ENCODE data around the gene ADAM22. TPM values are rescaled to one million over a fixed set of nuclear protein-coding genes. Genes with fewer than 3 reads are reported as not detected.
A peak's percentile ranks its signal among the peaks of the same experiment; 100 is the strongest.

ADAM22 gene
- total RNA-seq, 1 donor = 1.3 TPM

DNA sequence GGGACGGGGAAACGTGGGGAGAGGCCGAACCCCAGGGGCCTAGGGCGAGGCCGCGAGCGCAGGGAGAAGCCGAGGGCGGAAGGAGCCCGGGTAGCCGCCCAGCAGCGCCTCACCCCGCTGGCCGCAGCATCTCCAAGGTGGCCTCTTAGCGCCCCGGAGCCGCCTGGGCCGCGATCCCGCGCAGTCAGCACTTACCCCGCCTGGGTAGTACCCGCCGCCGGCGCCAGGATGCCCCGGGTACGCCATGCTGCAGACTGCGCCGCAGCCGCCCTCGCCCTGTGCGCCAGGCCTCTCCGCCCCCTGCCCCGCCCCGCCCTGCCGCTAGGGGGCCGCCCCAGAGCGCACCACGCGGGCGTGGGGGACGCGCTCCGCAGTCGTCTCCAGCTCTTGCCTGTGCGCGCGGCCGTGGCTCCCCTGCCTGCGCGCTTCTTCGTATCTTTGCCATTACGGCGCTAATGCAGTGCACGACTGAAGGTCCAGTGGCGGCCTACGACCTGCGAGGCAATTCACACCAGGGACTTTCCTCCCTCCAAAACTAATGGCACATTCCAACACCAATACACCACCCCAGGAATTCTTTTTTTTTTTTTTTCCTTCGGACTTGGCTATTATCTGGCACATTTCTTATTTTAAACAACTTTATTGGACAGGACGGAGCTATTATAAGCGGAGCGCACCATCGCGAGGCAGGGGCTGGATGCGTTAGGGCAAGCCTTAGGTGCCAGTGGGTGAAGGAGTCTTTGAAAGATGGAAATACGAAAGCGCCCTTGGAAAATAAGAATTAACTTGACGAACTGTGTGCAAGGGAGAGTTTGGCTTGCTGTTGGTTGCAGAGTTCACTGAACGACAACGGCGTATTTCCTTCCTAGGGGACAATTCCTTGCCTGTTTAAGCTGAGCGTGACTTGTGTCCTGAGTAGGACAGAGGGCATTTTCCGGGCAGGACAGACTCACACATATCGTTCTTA is 286.0 kb downstream of the ADAM22 start, which contains the start of gene SRI:
Gene SRI (minus strand): TSS at position 258 of the 967 bp plus-strand sequence. CDS start 12 bp downstream, at position 246.
- peak; percentile 88 for DNase-seq (ENCODE audit: low read depth)
- H3K4me3 ChIP-seq (ENCODE audit: low read depth, low read length) = peak within 1 kb of the TSS; percentile 92
- TF ChIP-seq, protein P1, sequence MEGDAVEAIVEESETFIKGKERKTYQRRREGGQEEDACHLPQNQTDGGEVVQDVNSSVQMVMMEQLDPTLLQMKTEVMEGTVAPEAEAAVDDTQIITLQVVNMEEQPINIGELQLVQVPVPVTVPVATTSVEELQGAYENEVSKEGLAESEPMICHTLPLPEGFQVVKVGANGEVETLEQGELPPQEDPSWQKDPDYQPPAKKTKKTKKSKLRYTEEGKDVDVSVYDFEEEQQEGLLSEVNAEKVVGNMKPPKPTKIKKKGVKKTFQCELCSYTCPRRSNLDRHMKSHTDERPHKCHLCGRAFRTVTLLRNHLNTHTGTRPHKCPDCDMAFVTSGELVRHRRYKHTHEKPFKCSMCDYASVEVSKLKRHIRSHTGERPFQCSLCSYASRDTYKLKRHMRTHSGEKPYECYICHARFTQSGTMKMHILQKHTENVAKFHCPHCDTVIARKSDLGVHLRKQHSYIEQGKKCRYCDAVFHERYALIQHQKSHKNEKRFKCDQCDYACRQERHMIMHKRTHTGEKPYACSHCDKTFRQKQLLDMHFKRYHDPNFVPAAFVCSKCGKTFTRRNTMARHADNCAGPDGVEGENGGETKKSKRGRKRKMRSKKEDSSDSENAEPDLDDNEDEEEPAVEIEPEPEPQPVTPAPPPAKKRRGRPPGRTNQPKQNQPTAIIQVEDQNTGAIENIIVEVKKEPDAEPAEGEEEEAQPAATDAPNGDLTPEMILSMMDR (IDR thresholded peaks at IDR 0.05; ENCODE audit: insufficient read depth, low read length) = peak; percentile 60

DNA sequence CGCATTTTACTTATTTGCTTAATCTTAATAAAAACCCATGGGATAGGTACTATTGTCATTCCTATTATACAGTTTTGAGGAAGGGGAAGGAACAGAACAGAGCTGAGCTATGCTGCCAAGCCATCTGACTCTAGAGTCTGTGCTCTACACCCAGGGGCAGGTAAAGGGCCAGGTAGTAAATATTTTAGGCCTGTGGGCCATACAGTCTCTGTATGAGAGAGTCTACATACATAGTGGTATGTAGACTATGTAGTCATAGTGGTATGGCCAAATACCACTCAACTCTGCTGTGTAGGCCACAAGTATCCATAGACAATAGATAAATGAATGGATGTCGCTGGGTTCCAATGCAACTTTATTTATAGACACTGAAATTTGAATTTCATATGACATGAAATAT is 289.2 kb downstream of the ADAM22 start:
- no peak for DNase-seq (ENCODE audit: low read depth)
- no peak overlapping the region for H3K4me3 ChIP-seq (ENCODE audit: low read depth, low read length)
- TF ChIP-seq, protein P1 (IDR thresholded peaks at IDR 0.05; ENCODE audit: insufficient read depth, low read length) = no peak

DNA sequence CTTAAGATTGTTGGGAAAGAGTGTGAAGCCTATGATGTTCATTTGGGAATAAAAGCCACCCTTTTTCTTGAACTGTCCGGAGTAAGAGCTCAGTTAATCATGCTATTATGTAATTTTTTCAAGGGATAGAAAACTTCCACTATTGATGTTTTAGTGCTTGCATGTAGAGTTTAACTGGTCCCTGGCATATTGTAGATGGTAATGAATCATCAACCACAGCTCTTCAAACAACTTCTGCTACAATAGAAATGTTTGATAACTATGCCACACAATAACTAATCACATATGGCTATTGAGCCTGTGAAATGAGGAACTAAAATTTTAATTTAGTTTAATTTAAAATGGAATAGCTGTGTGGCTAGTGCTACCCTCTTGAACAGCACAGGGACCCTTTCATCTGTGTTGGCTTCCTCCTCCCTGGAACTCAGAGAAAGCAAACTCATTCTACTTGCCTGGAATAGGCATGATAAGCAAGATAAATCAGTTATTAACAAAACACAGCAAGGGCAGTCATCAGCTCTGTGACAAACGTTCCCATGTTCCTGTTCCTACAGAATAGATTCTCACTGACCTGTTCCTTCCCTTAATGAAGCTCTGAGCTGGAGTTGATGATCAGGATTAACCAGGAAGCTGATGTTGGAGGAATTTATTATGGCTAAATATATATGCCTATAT is 290.7 kb downstream of the ADAM22 start:
- peak; percentile 75 for DNase-seq (ENCODE audit: low read depth)

DNA sequence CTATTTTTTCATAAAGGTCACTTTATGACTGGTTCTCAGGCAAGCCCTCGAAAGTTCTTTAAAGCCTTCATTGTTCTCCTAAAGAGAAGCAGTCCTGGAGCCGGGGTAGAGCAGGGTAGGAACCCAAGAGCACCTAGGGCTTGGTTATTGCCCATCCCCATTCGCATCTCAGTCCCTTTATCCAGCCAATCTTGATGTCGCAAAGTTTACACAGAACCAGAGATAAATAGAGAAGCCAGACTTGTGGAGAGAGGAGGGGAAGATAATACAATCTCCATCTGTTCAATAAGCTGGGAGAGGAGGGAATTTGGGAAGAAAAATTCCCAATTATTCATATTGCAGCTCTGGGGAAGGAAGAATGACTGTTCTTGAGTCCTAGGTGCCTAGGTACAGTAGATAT is 292.1 kb downstream of the ADAM22 start:
- TF ChIP-seq, protein P1 (IDR thresholded peaks at IDR 0.05; ENCODE audit: insufficient read depth, low read length) = no peak
- DNase-seq (ENCODE audit: low read depth) = no peak
- no peak overlapping the region for H3K4me3 ChIP-seq (ENCODE audit: low read depth, low read length)

More for the DNA sequence above, 290.7 kb downstream of the ADAM22 start:
- no peak overlapping the region for H3K4me3 ChIP-seq (ENCODE audit: low read depth, low read length)
- TF ChIP-seq, protein P1 (IDR thresholded peaks at IDR 0.05; ENCODE audit: insufficient read depth, low read length) = no peak

DNA sequence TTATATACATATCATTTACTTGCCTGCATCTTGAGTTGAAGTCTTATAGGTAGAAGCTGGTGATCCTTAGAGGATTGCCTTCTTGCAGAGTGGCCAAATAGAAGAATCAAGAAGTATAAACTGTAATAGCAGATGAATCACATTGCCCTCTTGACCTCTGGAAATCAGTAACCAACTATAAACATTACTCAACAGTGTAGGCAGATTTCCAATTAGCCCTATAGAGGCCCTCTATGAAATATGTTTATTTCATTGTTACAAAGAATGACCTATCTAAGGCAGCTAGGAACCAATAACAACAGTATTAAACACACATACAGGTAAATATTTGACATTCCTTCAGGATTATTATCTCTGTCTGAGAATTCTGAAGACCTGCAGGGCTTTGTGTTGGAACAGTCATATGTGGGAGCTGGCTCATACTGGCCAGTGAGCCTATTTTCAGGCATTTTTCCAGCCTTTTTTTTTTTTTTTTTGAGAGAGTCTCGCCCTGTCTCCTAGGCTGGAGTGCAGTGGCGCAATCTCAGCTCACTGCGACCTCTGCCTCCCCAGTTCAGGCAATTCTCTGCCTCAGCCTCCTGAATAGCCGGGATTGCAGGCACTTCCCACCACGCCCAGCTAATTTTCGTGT is 292.9 kb downstream of the ADAM22 start:
- DNase-seq (ENCODE audit: low read depth) = peak; percentile 86
- TF ChIP-seq, protein P1 (IDR thresholded peaks at IDR 0.05; ENCODE audit: insufficient read depth, low read length) = no peak
- H3K4me3 ChIP-seq (ENCODE audit: low read depth, low read length) = no peak overlapping the region

DNA sequence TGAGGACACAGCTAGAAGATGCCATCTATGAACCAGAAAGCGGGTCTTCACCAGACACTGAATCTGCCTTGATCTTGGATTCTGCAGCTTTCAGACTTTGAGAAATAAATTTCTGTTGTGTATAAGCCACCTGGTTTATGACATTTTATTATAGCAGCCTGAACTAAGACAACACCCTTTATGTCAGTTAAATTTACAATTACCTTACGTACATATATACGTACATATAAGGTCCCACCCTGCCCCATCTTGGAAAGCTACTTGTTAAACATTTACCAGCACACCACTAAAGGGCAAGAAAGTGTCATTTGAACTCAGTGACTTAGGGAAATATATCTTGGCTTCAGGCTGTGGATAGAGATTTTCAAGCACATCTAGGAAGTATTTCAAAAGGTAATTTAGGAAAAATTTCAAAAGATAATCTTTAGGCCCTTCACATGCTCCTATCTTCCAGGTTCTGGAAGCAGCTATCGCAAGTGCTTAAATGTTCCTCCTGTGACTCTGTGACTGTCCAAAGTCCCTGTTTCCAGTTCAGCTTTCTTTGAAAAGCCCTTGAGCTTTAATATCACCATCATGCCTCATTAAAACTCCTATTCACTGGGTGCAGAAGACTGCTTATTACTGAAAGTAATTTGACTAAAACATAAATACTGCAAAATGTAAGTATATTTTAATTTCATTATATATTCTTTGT is 295.4 kb downstream of the ADAM22 start:
- TF ChIP-seq, protein P1 (IDR thresholded peaks at IDR 0.05; ENCODE audit: insufficient read depth, low read length) = no peak
- DNase-seq (ENCODE audit: low read depth) = no peak
- H3K4me3 ChIP-seq (ENCODE audit: low read depth, low read length) = no peak overlapping the region

All from fibroblast of the aortic adventitia (primary cell).